GM21786 (cell line): ENCODE results near the gene PHACTR1.
"Not testable (repeated sequence)": the region's sequence is repeated elsewhere in the genome, so short reads cannot be mapped to it uniquely, and the experiment has no call there.

ENCODE experiments used
- ATAC-seq: cut with Tn5 transposase; IDR thresholded peaks from one replicate; pipeline ENCODE4 v1.9.1; 2021; ENCODE audit not compliant: unreplicated experiment

The PHACTR1 gene

DNA sequence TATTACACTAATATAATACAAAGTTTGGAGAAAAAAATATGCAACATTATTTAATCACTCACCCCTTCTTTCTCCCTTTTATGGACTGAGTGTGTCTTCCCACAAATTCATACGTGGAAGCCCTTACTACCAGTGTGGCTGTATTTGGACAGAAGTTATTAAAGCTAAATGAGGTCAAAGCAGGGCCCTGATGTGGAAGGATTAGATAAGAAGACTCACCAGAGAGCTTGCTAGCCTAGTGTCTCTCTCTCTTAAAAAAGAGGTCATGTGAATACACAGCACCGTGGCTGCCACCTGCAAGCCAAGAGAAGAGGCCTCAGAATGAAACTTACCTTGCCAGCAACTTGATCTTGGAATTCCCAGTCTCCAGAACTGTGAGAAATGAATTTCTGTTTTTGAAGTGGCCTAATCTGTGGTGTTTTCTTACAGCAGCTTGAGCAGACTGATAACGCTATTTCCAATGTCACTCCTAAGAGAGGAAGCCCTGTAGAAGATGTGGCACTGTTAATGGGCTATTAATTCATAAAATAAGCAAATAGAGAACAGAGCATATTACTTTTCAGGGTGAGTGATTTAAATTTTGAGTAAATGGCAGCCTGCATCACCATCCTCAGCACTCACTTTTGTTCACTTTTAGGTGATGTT, 378.3 kb downstream of the PHACTR1 start:
- ATAC-seq, result no peak

DNA sequence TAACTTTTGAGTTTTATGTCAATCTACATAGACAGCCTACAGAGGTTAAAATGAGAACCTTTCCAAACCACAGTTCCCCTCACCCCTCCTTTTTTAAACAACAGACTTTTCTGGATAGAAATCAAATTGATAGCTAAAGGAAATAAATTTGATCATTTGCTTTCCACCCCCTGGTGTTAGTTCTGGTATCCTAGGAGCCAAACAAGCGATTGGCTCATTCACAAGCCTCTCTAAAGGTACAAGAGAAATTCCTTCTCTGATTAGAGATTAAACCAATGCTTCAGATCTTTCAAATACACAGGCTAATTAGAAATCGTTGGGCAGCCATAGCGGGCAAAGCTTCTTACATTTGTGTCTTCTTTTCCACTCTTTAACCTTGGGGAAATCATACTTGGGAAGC, 379.5 kb downstream of the PHACTR1 start:
- ATAC-seq, result no peak

DNA sequence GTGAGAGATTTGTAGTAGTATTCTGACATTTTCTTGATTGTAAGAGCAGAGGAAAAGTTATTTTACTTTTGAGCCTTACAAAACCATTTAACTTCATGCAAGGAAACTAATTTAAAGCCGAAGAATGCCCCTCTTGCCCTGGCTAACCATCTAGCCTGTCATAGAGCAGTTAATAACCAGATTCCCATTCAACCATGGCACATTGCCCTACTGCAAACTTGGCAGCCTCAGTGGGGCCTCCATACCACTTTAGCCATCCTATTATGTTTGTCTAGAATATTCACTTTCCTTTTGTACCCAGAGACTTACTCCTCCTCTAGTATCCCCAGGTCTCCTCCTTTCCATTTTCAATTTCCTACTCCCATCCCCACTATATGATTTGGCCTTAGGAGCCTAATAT, 380.9 kb downstream of the PHACTR1 start:
- ATAC-seq, result no peak

DNA sequence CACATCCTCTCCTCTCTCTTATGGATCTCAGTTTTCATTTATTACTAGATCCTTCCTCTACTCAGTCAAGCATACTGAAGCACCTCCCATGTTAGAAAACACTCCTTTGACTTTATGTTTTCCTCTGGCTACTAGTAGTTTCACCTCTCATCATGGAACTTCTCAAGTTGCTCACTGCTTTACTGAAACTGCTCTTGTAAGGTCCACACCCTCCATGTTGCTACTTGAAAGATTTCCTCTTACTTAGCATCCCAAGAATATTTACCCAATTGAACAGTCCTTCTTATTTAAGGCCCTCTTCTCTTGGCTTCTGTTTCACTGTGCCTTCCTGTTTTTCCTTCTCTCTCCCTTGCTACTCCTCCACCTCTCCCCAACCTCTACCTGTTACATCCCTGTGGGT, 381.4 kb downstream of the PHACTR1 start:
- no peak for ATAC-seq

DNA sequence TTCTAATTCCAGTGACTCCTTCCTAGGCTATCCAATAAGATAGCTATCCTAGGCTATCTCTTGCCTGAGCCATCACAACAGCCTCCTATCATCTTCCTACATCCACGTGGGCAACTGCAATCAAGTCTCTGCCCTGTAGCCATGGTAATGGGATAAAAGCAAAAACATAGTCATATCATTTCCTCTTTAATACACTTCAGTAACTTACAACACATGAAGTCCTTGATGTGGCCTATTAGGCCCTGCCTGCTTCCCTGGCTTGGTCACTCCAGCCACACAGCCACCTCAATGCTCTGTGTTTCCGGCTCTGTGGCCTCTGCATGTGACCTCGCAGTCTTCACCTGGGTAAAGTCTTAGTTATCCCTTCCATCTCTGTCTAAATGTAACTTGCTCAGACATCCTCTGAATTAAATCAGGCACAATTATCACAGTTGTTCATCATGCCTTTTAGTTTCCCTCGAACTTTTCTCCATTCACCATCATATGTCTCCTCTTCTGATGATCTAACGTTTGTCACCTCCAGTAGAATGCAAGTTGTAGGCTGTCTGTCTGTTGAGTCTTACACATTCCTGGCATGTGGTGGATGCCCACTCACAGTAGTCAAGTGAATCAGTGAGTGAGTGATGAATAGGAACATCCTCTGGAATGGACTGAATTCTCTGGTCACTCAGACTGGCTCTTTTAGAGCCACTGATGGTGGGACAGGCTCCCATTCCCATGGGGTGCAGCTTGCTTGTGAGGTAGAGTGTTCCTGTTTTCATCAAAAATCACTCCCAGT, 382.4 kb downstream of the PHACTR1 start:
- ATAC-seq, result no peak

DNA sequence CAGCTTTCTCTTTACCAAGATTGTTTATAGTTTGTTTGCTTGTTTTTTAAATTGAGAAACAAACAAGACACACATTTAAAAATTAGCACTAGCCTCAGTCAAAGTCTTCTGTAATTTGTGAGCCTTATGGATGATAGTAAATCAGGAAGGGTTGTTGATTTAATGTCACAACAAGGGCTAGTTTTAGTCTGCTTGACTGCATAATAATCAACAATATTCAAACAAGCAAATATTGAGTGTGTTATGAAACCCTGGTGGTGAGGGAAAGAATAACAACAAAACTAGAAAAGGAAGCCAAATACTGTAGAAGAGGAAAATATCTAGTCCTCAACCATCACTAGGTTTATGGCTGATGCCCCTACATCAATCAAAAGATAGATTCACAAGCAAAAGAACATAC, 383.2 kb downstream of the PHACTR1 start:
- ATAC-seq, result no peak

DNA sequence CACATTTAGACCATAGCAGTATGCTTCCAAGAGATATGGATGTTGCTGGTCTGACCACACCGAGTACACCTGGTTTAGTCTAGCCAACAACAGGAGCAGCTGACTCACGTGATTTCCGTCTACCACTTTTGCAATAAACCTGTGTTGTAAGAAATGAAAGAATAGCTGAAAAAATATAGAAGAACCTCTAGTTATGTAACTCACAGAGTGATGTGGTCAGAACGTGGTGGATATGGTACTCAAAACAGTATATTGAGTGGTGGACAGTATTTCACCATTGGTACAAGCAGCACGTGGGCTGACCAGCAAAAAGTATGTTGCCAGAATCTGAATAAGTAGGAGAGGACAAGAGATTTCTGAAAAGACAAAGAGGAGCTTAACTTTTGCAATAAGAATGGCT, 384.8 kb downstream of the PHACTR1 start:
- no peak for ATAC-seq

DNA sequence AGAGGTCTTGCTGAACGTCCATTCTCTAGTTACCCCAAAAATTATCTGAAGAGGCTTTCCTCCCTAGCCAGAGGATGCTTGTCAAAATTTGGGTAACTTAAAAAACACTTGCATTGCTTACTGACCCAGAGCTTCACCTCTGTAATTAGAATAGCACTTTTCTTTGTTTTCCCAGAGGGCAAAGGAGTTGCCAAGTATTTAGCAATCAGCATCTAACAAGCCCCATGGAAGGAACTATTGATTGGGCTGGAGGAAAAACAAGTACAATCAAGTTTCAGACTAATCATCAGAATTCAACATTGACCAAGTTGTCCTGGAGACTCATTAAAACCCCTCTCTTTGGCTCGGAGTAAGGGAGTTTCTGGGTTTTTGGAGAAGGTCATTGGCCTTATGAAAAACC, 385.4 kb downstream of the PHACTR1 start:
- no peak for ATAC-seq

DNA sequence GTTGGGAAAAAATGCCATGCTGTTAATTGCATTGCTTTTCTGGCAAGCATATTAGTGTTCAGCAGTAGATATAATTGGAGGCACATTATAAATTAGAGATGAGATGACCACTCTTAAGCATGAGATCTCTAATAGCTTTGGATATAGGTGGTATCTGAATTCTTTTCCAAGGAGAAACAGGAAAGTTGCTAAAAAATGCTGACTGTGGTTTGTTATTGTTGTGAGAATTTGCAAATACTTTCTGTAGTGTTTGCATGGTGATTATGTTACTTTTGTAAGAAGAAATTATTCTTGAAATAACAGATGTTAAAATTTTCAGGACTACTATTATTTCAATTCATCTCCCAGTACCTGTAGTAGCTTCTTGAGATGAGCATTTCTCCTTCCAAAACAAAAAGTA, 386.6 kb downstream of the PHACTR1 start:
- no peak for ATAC-seq

DNA sequence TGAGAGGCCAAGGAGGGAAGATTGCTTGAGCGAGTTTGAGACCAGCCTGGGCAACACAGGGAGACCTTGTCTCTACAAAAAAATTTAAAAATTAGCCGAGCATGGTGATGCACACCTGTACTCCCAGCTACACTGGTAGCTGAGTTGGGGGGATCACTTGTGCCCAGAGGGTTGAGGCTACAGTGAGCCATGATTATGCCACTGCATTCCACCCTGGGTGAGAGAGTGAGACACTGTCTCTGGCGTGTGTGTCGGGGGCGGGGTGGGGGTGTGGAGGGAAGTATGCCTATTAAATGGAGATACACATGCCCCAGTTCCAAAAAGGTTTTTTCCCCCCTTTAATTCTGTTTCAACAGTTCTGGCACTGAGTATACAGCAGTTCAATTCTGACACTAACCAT, 388.6 kb downstream of the PHACTR1 start:
- no peak for ATAC-seq

DNA sequence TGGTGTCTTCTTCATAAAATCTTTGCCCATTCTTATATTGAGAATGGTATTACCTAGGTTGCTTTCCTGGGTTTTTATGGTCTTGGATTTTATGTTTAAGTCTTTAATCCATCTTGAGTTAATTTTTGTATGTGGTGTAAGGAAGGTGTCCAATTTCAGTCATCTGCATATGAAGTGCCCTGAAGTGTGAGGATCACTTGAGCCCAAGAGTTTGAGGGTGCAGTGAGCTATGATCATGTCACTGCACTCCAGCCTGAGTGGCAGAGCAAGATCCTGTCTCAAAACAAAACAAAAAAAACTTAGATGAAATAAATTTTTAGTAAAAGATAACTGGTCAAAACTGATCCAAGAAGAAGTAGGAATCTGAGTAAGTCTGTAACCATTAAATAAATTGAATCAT, 396.4 kb downstream of the PHACTR1 start:
- ATAC-seq, result no peak

DNA sequence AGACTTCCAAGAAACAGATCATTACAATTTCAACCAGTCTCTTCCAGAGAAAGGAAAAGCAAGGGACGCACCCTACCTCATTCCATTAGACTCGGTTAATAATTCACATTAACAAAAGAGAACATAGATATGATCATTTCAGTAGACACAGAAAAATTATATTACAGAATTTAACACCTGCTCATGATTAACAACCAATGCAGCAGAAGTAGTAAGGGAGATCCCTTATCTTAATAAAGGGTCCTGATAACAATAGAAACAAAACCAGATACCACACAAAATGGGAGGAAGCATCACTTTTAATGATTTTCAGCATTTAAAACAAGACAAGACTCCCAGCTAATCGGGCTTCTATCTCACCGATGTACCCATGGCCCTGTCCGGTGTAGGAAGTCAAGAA, 396.8 kb downstream of the PHACTR1 start:
- ATAC-seq, result no peak

DNA sequence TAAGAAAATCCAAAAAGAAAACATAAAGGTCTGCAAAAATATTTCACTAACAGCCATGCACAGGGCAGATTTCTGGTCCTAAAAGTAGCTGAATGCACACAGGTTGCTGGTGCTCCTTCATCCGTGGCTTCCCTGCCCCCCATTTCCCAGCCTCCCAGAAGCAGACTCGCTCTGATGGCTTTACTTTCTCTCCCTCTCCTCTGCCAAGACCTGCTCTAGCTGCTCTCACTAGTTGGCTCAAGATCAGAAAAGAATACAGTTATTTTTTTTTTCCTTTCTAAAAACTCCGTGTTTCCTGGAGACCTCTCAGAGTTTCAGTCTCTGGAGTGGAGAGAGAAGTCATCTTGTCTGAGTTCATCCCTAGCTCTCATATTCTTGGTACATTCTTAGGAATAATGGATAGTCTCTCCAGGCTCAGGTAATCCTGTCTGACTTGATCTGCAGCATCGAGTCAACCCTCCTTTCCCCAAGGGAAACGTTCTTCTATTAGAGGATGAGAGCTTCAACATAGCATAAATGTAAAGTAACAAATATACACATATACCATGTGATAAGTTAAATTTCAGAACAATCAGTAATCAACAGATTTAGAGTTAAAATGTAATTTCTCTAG, 397.5 kb downstream of the PHACTR1 start:
- ATAC-seq, result no peak

DNA sequence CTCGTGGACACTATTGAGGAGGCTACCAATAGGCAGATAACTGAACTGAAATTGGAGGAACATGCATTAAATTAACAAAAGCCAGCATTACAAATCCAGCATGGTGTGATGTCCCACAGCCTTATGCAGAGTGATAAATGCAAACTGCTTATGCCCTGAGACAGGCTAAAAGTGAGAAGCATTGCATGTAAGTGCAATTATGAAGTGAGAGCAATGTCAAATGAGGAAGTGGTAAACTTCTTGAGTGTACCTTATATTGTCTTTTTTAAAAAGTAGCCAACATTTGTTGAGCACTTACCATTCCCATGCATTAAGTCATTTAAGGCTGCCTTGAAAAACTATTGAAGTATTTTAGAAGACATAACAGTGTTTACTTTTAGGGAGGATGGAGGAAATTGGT, 399.6 kb downstream of the PHACTR1 start:
- no peak for ATAC-seq

DNA sequence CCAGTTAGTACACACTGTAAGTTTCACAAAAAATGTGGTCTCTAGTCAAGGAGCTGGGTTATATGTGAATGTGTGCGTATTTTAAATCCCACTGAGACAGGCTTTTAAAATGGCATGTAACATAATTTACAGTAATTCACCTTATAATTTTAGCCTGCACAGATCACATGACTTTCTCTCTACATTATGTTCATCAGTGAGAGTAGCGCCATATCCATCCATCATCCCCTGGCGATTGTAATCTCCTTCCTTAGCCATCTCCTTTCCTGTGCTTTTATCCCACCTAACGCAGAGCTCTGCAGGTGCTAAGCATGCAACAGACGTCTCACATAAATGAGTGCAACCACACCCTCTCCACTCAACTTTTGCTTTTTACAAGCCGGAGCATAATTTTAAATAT, 401.0 kb downstream of the PHACTR1 start:
- no peak for ATAC-seq

DNA sequence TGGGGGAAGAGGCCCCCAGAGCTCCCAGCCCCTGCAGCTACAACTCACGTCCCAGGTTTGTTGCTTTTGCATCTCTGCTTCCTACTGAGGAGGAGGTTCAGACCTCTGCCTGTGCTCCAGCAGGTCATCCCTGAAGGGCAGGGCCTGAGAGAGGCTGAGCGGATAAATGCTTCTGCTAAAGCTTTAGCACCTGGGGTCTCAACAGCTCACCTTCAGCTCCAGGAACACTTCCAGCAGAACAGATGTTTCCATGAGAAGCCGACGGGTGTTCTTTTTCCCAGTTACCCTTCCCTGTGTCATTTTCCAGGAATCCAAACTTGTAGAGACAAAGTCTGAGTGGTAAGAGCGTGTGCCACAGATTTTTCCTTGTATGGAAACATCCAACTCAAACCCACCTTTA, 403.0 kb downstream of the PHACTR1 start:
- ATAC-seq, result no peak

DNA sequence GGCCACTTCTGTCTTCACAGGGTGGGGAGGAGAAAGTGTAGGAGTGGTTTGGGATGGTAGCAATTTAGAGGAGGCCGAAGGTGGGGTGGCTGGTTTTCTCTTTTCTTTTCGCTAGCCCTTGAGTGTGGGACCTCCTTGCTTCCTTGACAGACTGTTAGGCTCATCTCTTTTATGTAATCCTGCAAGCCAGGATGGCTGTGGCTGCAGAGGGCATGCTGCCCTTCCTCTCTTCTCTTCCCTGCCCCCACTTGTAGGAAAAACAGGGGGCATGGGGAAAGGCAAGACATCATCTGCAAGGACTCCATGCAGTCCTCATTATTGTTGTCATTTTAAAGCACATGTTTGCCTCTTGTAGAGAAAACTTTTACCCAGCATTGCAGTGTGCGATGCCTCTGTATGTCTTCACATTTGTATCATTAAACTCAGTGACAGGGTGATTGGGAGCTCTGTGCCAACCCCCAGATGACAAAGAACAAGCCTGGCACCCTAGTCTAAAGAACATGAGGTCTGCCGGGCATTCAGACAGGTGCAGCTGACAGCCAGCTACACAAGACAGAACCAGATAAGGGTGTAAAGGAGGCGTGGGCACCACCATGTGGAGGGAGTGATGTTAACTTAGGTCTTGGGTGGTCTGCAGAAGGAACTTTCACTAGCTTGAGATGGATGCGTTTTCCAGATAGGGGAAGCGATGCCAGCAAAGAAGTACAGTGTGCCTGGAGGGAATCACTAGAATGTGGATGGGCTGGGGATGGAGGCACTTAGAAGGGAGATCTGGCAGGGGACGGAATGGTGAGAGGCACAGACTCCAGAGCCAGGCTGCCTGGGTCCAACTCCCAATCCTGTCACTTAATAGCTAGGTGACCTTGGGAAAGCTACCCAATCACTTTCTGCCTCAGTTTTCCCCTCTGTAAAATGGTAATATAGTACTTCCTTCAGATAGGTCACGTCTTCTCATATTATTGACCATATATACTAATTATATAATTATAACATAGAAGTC, 404.2 kb downstream of the PHACTR1 start:
- ATAC-seq, result no peak

DNA sequence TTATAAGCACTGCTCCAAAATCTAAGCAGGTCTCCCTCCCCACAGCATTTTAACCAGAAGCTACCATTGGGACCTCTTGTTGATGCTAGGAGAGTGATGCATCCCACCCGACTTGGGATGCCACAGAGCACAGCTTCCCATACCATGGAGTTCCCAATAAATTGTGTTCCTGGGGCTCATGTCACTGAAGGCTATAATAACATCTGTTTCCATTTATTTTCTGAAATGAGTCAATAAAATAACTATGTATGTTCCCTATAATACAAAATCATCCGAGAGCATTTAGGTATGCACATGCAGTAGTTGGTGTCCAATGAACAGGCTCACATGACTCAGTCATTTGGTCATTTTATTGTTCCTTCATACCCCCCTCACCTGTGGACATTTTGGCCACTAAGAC, 407.6 kb downstream of the PHACTR1 start:
- no peak for ATAC-seq

DNA sequence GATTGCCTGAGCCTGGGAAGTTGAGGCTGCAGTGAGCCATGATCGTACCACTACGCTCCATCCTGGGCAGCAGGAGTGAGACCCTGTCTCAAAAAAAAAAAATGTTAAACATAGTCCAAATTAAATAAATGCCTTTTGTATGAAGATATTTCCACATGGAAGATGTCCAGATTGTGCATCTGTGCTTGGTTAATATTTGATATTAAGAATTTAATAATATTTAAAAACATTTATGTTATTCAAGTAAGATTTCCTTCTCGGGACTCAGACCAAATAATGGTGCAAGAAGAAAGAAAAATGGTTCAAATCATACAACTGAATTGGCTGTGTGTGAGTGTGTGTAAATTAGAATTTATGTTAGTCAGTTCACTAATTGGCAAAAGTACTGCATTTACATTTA, 409.3 kb downstream of the PHACTR1 start:
- no peak for ATAC-seq

DNA sequence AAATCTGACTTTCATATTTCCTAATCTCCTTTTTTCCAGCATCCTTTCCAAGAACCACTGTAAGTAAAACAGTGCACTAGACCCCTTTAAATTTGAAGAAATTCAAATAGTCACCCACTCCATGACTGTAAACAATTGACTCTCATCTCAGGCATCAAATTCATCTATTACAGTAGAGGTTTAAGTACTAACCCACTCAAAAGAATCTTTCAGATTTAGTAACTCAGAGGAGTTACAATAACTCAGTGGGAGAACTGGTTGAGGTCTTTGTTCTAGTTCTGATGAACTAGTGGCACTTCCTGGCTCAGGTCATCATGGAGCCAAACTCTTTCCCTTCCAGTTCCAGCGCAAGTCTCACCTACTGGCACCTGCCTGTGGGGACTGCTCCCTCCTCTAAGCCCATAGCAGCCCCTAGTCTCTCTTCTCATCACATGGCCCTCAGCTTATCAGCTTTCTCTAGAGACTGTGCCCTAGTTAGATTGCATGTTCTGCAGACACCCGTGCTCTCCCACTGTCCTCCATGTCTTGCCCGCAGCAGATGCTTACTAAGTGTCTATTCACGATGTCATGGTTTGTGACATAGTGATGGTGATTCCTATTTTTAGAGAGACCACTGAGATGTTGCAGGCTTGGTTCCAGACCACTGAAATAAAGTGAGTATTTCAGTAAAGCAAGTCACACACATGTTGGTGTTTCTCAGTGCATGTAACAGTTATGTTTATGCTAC, 415.5 kb downstream of the PHACTR1 start:
- no peak for ATAC-seq

DNA sequence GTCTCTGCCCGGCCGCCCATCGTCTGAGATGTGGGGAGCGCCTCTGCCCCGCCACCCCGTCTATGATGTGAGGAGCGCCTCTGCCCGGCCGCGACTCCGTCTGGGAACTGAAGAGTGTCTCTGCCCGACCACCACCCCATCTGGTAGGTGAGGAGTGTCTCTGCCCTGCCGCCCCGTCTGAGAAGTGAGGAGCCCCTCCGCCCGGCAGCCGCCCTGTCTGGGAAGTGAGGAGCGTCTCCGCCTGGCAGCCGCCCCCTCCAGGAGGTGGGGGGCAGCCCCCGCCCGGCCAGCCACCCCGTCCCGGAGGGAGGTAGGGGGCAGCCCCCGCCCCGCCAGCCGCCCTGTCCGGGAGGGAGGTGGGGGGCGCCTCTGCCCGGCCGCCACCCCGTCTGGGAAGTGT, 417.3 kb downstream of the PHACTR1 start:
- ATAC-seq, result not testable (repeated sequence)
